Heart right ventricle (tissue), 16 donors: ENCODE data around the gene ASXL3. TPM values are rescaled to one million over a fixed set of nuclear protein-coding genes. Genes with fewer than 3 reads are reported as not detected.

Source experiments
- ATAC-seq, 8 donors: fragments of 200-7000 bp; cut with Tn5 transposase; one replicate each; pipeline ENCODE4 v1.9.1; 2020; ENCODE audit warnings: mild to moderate bottlenecking in 8 of 8, moderate library complexity in 8 of 8, moderate number of reproducible peaks in 1 of 8
- DNase-seq, 2 donors: peaks; one replicate each; pipeline ENCODE4 v3.0.0-alpha.2; 2020
- H3K27ac ChIP-seq, 10 donors: fragments of 200-600 bp; sonication (generic) in 2 of 10; one replicate each; pipeline versions ENCODE4 v1.5.0 to v1.8.0; 2020 to 2022; ENCODE audit warnings: mild to moderate bottlenecking in 3 of 10
- H3K27me3 ChIP-seq, 7 donors: fragments of 200-600 bp; one replicate each; pipeline ENCODE4 v1.8.0; 2021 to 2022; ENCODE audit warnings: mild to moderate bottlenecking in 2 of 7
- H3K36me3 ChIP-seq, 9 donors: fragments of 200-600 bp; sonication (generic) in 1 of 9; one replicate each; pipeline versions ENCODE4 v1.5.0 to v1.8.0; 2020 to 2022; ENCODE audit warnings: mild to moderate bottlenecking in 2 of 9
- H3K4me1 ChIP-seq, 9 donors: fragments of 200-600 bp; sonication (generic) in 1 of 9; one replicate each; pipeline versions ENCODE4 v1.5.0 to v1.8.0; 2020 to 2022; ENCODE audit warnings: mild to moderate bottlenecking in 4 of 9
- H3K4me3 ChIP-seq, 10 donors: fragments of 200-600 bp; sonication (generic) in 2 of 10; one replicate each; pipeline versions ENCODE4 v1.5.0 to v1.8.0; 2020 to 2022; ENCODE audit warnings: mild to moderate bottlenecking in 7 of 10, moderate library complexity in 2 of 10
- H3K9me3 ChIP-seq, 11 donors: fragments of 200-600 bp in 10 of 11; sonication (generic) in 2 of 11; one replicate each; pipeline versions ENCODE4 v1.5.0 to v1.8.0; 2013 to 2022; ENCODE audit warnings: mild to moderate bottlenecking in 2 of 11, control low read depth in 1 of 11, moderate library complexity in 1 of 11
- CTCF ChIP-seq, 9 donors: fragments of 200-600 bp; sonication (generic) in 2 of 9; IDR thresholded peaks; one replicate each; pipeline versions ENCODE4 v1.5.0 to v1.8.0; 2021 to 2022; ENCODE audit warnings: antibody characterized with exemption in 9 of 9, mild to moderate bottlenecking in 5 of 9, moderate library complexity in 1 of 9
- WGBS, 2 donors: extraction: QIAGEN DNeasy Blood & Tissue Kit; methylation state at CpG; one replicate each; pipeline ENCODE4 v1.1.7; 2013; ENCODE audit warnings: inconsistent platforms in 1 of 2; 5-methylcytosine and 5-hydroxymethylcytosine counted together
- intact Hi-C, 10 donors: fragments of 100-400 bp; cut with DNase I; formaldehyde crosslinking; loops; one replicate each; pipeline versions ENCODE4 v1.11.1 to v1.14.2; 2022
- polyA plus RNA-seq, 2 donors: library from polyadenylated mRNA; stranded (reverse); fragments of 200-250 nt; gene quantifications; one replicate each; pipeline ENCODE4 v1.2.3, GENCODE V29; 2013
- total RNA-seq, 10 donors: library from RNA; stranded (reverse); fragmentation: NEBNext Ultra II Directional in 3 of 10; extraction: Animal tissue kit (Norgen Biotek cat#: 25700) in 3 of 10; gene quantifications; one replicate each; pipeline versions ENCODE4 v1.2.1 to v1.2.4, GENCODE V29; 2021 to 2023
- donor health status: Arrhythmogenic right ventricular cardiomyopathy.
- donor health status: ischemic (EF 13 %, LVEDD 7.1; RV severe dilation, severe dysfunction).
- donor health status: healthy with polysubstance abuse.
- donor health status: DM: no; HTN: yes; CAD: no.
- donor health status: DM: no; HTN: no; CAD: no.
- donor health status: ischemic (EF 25% LVEDD 6.9; RV normal size, moderate dysfunction).
- donor health status: ischemic (EF 25% LVEDD 5.7; RV mildly dilated, moderate dysfunction).
- donor health status: healthy.
- donor health status: DM: yes; HTN: yes; CAD: no.
- donor health status: Ischemic cardiomyopathy.
- donor health status: ischemic (EF 35%, LVEDD 5.7; RV mildly dilated, moderate dysfunction).
- donor health status: nonischemic (EF 11% LVEDD 7.7; RV severe dilation, severe dysfunction).
- donor health status: DM: yes; HTN: yes; CAD: no.
- donor health status: PGD.
- donor health status: ischemic (EF 29% LVEDD 5.4; RV normal size, mild dysfunction).
- donor health status: nonischemic (EF 23%, LVEDD 6.1; RV moderate dilation, normal function).

ASXL3 gene
- total and polyA plus RNA-seq, 12 donors: 0.12 to 8.1 (median 4.3) TPM

GRCh38 chr18:33578518-33579348 lies 714 bp downstream of the ASXL3 start:
- no peak for TF ChIP-seq CTCF (IDR thresholded peaks at IDR 0.05)
- Histone ChIP-seq H3K9me3 (no peaks in the 10 kb centered on the region), H3K36me3 (no peaks in the 10 kb centered on the region), H3K4me3 (peak overlapping the region; percentile 34 to 78 (median 60)), H3K27ac (peak overlapping the region; percentile 39 to 95 (median 82)), H3K27me3 (peaks cover 0 to 36% (median 0%) of the 10 kb centered on the region in 7 donors), H3K4me1 (peaks cover 0 to 19% (median 7%) of the 10 kb centered on the region in 9 donors)
- intact Hi-C loops: no loop called here
- 0 to 1% methylated on average over 55 to 80 of the region's 80 CpGs for WGBS, 2 donors
- peak; percentile 20 to 30 for DNase-seq
- peak; percentile 6 to 72 (median 36) for ATAC-seq

- H3K36me3 ChIP-seq: no peaks in the 10 kb centered on the region
- H3K4me3 ChIP-seq: peak overlapping the region; percentile 34 to 78 (median 60)
- no peaks in the 10 kb centered on the region for H3K9me3 ChIP-seq
- no peak for TF ChIP-seq CTCF (IDR thresholded peaks at IDR 0.05)
- H3K27me3 ChIP-seq: peaks cover 0 to 36% (median 0%) of the 10 kb centered on the region in 7 donors
- ATAC-seq: peak in 6 of 8 donors; percentile 6 to 34 (median 25)
- peak overlapping the region in 9 of 10 donors; percentile 41 to 95 (median 82) for H3K27ac ChIP-seq
- DNase-seq: no peak
- WGBS, 2 donors: 17 to 20% methylated on average over 16 of the region's 16 CpGs
- H3K4me1 ChIP-seq: peaks cover 0 to 23% (median 8%) of the 10 kb centered on the region in 9 donors
- intact Hi-C loops: loop anchor here in 2 of 10 donors (5.0 to 10.0 kb wide), 2 partner anchors 135 to 138 kb away; no protein-coding TSS in a partner anchor
Measured at GRCh38 chr18:33579349-33580215, 1.6 kb downstream of the ASXL3 start.

GRCh38 chr18:33580546-33580945 lies 2.5 kb downstream of the ASXL3 start:
- intact Hi-C loops: loop anchor here in 2 of 10 donors (5.0 to 10.0 kb wide), 2 partner anchors 134 to 137 kb away; no protein-coding TSS in a partner anchor
- H3K9me3 ChIP-seq: no peaks in the 10 kb centered on the region
- H3K27ac ChIP-seq: peak overlapping the region in 5 of 10 donors; percentile 14 to 92 (median 78)
- H3K4me3 ChIP-seq: peak overlapping the region in 5 of 10 donors; percentile 61 to 78 (median 67)
- ATAC-seq (no peak), DNase-seq (no peak)
- peaks cover 0 to 31% (median 12%) of the 10 kb centered on the region in 9 donors for H3K4me1 ChIP-seq
- H3K27me3 ChIP-seq: peaks cover 0 to 36% (median 0%) of the 10 kb centered on the region in 7 donors
- WGBS, 2 donors: 74 to 84% methylated on average over 4 of the region's 4 CpGs
- no peak for TF ChIP-seq CTCF (IDR thresholded peaks at IDR 0.05)
- no peaks in the 10 kb centered on the region for H3K36me3 ChIP-seq

GRCh38 chr18:33581856-33582255 lies 3.8 kb downstream of the ASXL3 start:
- H3K27me3 ChIP-seq: peaks cover 0 to 31% (median 0%) of the 10 kb centered on the region in 7 donors
- peak overlapping the region in 5 of 10 donors; percentile 8 to 34 (median 21) for H3K4me3 ChIP-seq
- WGBS, 2 donors: 39 to 43% methylated on average over 2 of the region's 2 CpGs
- TF ChIP-seq CTCF (IDR thresholded peaks at IDR 0.05): no peak
- H3K36me3 ChIP-seq: no peaks in the 10 kb centered on the region
- peaks cover 0 to 41% (median 13%) of the 10 kb centered on the region in 9 donors for H3K4me1 ChIP-seq
- peak overlapping the region in 9 of 10 donors; percentile 27 to 82 (median 63) for H3K27ac ChIP-seq
- intact Hi-C loops: loop anchor here in 2 of 10 donors (5.0 to 10.0 kb wide), 2 partner anchors 133 to 135 kb away; no protein-coding TSS in a partner anchor
- no peaks in the 10 kb centered on the region for H3K9me3 ChIP-seq
- DNase-seq (peak in 1 of 2 donors; percentile 16), ATAC-seq (no peak)
